ENCODE data around the gene HS6ST1. TPM values are rescaled to one million over a fixed set of nuclear protein-coding genes. Genes with fewer than 3 reads are reported as not detected.

HS6ST1 gene
- total RNA-seq, 2 experiments from 2014 or later = 9.1 to 9.6 TPM

GRCh38 chr2:128310761-128311160 is 7.9 kb downstream of the HS6ST1 start:
- H3K36me3 Mint-ChIP-seq = no peaks in the 10 kb centered on the region
- H3K27me3 Mint-ChIP-seq = no peaks in the 10 kb centered on the region
- no peak overlapping the region for H3K27ac Mint-ChIP-seq
- H3K9me3 Mint-ChIP-seq = no peaks in the 10 kb centered on the region
- POLR2A ChIA-PET = no interaction called here
- DNase-seq = peak; percentile 6
- no peak overlapping the region for H3K4me3 Mint-ChIP-seq
- intact Hi-C loops (cut with micrococcal nuclease) = no loop called here
- CTCF ChIA-PET = no interaction called here
- H3K4me1 Mint-ChIP-seq (ENCODE audit: low read depth) = peaks cover 27% of the 10 kb centered on the region

- no peak overlapping the region for H3K4me3 Mint-ChIP-seq
- intact Hi-C loops (cut with micrococcal nuclease) = no loop called here
- CTCF ChIA-PET = no interaction called here
- POLR2A ChIA-PET = no interaction called here
- peak; percentile 3 for DNase-seq
- no peaks in the 10 kb centered on the region for H3K9me3 Mint-ChIP-seq
- no peak overlapping the region for H3K27ac Mint-ChIP-seq
- no peaks in the 10 kb centered on the region for H3K36me3 Mint-ChIP-seq
- no peaks in the 10 kb centered on the region for H3K27me3 Mint-ChIP-seq
- peaks cover 22% of the 10 kb centered on the region for H3K4me1 Mint-ChIP-seq (ENCODE audit: low read depth)
Observed at GRCh38 chr2:128310094-128310716, 8.5 kb downstream of the HS6ST1 start.

- CTCF ChIA-PET = no interaction called here
Observed at GRCh38 chr2:128309280-128310093, 9.2 kb downstream of the HS6ST1 start.

GRCh38 chr2:128308889-128309279 is 9.8 kb downstream of the HS6ST1 start:
- ChIA-PET CTCF (no interaction called here), POLR2A (no interaction called here)
- Mint-ChIP-seq H3K36me3 (no peaks in the 10 kb centered on the region), H3K27me3 (no peaks in the 10 kb centered on the region), H3K4me3 (no peak overlapping the region), H3K27ac (no peak overlapping the region), H3K4me1 (ENCODE audit: low read depth) (peaks cover 12% of the 10 kb centered on the region), H3K9me3 (no peaks in the 10 kb centered on the region)
- intact Hi-C loops (cut with micrococcal nuclease) = no loop called here
- DNase-seq = no peak

More at GRCh38 chr2:128309280-128310093, 9.2 kb downstream of the HS6ST1 start:
- no peaks in the 10 kb centered on the region for H3K27me3 Mint-ChIP-seq
- H3K36me3 Mint-ChIP-seq = no peaks in the 10 kb centered on the region
- H3K27ac Mint-ChIP-seq = no peak overlapping the region
- H3K9me3 Mint-ChIP-seq = no peaks in the 10 kb centered on the region
- peaks cover 17% of the 10 kb centered on the region for H3K4me1 Mint-ChIP-seq (ENCODE audit: low read depth)
- no peak overlapping the region for H3K4me3 Mint-ChIP-seq
- POLR2A ChIA-PET = no interaction called here
- no peak for DNase-seq
- intact Hi-C loops (cut with micrococcal nuclease) = no loop called here

- ChIA-PET CTCF (no interaction called here), POLR2A (no interaction called here)
- no peaks in the 10 kb centered on the region for H3K36me3 Mint-ChIP-seq
- peaks cover 8% of the 10 kb centered on the region for H3K4me1 Mint-ChIP-seq (ENCODE audit: low read depth)
- no peak overlapping the region for H3K27ac Mint-ChIP-seq
- H3K27me3 Mint-ChIP-seq = no peaks in the 10 kb centered on the region
- H3K4me3 Mint-ChIP-seq = no peak overlapping the region
- intact Hi-C loops (cut with micrococcal nuclease) = no loop called here
- H3K9me3 Mint-ChIP-seq = no peaks in the 10 kb centered on the region
- no peak for DNase-seq
Observed at GRCh38 chr2:128308284-128308731, 10.4 kb downstream of the HS6ST1 start.

GRCh38 chr2:128307595-128307994 is 11.1 kb downstream of the HS6ST1 start:
- H3K36me3 Mint-ChIP-seq = no peaks in the 10 kb centered on the region

GRCh38 chr2:128306931-128307460 is 11.7 kb downstream of the HS6ST1 start:
- no peaks in the 10 kb centered on the region for H3K36me3 Mint-ChIP-seq
- ChIA-PET CTCF (no interaction called here), POLR2A (no interaction called here)
- DNase-seq = no peak
- H3K4me1 Mint-ChIP-seq (ENCODE audit: low read depth) = peaks cover 3% of the 10 kb centered on the region
- H3K27ac Mint-ChIP-seq = no peak overlapping the region
- H3K9me3 Mint-ChIP-seq = no peaks in the 10 kb centered on the region
- no peak overlapping the region for H3K4me3 Mint-ChIP-seq
- no peaks in the 10 kb centered on the region for H3K27me3 Mint-ChIP-seq
- intact Hi-C loops (cut with micrococcal nuclease) = no loop called here

More at GRCh38 chr2:128307595-128307994, 11.1 kb downstream of the HS6ST1 start:
- Mint-ChIP-seq H3K4me3 (no peak overlapping the region), H3K27ac (no peak overlapping the region), H3K4me1 (ENCODE audit: low read depth) (peaks cover 3% of the 10 kb centered on the region), H3K9me3 (no peaks in the 10 kb centered on the region), H3K27me3 (no peaks in the 10 kb centered on the region)
- no peak for DNase-seq
- CTCF ChIA-PET = no interaction called here
- POLR2A ChIA-PET = no interaction called here
- intact Hi-C loops (cut with micrococcal nuclease) = no loop called here

GRCh38 chr2:128306081-128306930 is 12.4 kb downstream of the HS6ST1 start:
- CTCF ChIA-PET = interaction anchor here (0.6 kb wide), 1 partner anchor 90 kb away, joined by 3 read pairs; no protein-coding TSS in a partner anchor
- H3K4me3 Mint-ChIP-seq = no peak overlapping the region

GRCh38 chr2:128305555-128306080 is 13.1 kb downstream of the HS6ST1 start:
- POLR2A ChIA-PET = no interaction called here
- no peak overlapping the region for H3K27ac Mint-ChIP-seq
- H3K4me3 Mint-ChIP-seq = no peak overlapping the region
- DNase-seq = no peak
- no peaks in the 10 kb centered on the region for H3K9me3 Mint-ChIP-seq
- intact Hi-C loops (cut with micrococcal nuclease) = no loop called here
- no peaks in the 10 kb centered on the region for H3K36me3 Mint-ChIP-seq
- CTCF ChIA-PET = interaction anchor here (0.6 kb wide), 1 partner anchor 89 kb away, joined by 3 read pairs; no protein-coding TSS in a partner anchor
- H3K27me3 Mint-ChIP-seq = no peaks in the 10 kb centered on the region
- no peaks in the 10 kb centered on the region for H3K4me1 Mint-ChIP-seq (ENCODE audit: low read depth)

More at GRCh38 chr2:128306081-128306930, 12.4 kb downstream of the HS6ST1 start:
- Mint-ChIP-seq H3K27me3 (no peaks in the 10 kb centered on the region), H3K9me3 (no peaks in the 10 kb centered on the region), H3K36me3 (no peaks in the 10 kb centered on the region), H3K4me1 (ENCODE audit: low read depth) (peaks cover 3% of the 10 kb centered on the region), H3K27ac (no peak overlapping the region)
- intact Hi-C loops (cut with micrococcal nuclease) = no loop called here
- POLR2A ChIA-PET = no interaction called here
- DNase-seq = no peak

- POLR2A ChIA-PET = no interaction called here
- H3K27me3 Mint-ChIP-seq = no peaks in the 10 kb centered on the region
- H3K36me3 Mint-ChIP-seq = no peaks in the 10 kb centered on the region
- no peak overlapping the region for H3K4me3 Mint-ChIP-seq
- DNase-seq = no peak
- intact Hi-C loops (cut with micrococcal nuclease) = no loop called here
- no peak overlapping the region for H3K27ac Mint-ChIP-seq
- CTCF ChIA-PET = no interaction called here
- H3K9me3 Mint-ChIP-seq = no peaks in the 10 kb centered on the region
- no peaks in the 10 kb centered on the region for H3K4me1 Mint-ChIP-seq (ENCODE audit: low read depth)
Observed at GRCh38 chr2:128304715-128305554, 13.7 kb downstream of the HS6ST1 start.

- POLR2A ChIA-PET = no interaction called here
- DNase-seq = no peak
- Mint-ChIP-seq H3K4me1 (ENCODE audit: low read depth) (no peaks in the 10 kb centered on the region), H3K36me3 (no peaks in the 10 kb centered on the region), H3K27ac (no peak overlapping the region), H3K27me3 (no peaks in the 10 kb centered on the region), H3K4me3 (no peak overlapping the region), H3K9me3 (no peaks in the 10 kb centered on the region)
- intact Hi-C loops (cut with micrococcal nuclease) = no loop called here
- CTCF ChIA-PET = no interaction called here
Observed at GRCh38 chr2:128304330-128304714, 14.3 kb downstream of the HS6ST1 start.
